SK-N-SH treated with all-trans-retinoic acid at 6 μM for 48 hours (cell line): ENCODE data around the gene CHCHD6.

Experiments
- ESRRG ChIP-seq: fragments of 250-450 bp; sonication (Bioruptor Pico); IDR thresholded peaks from 2 replicates; pipeline ENCODE4 v1.6.1; 2021; ENCODE audit warnings: mild to moderate bottlenecking
- ISL1 ChIP-seq: fragments of 250-450 bp; sonication (Bioruptor Pico); IDR thresholded peaks from 2 replicates; pipeline ENCODE4 v2.1.2; 2022; ENCODE audit warnings: mild to moderate bottlenecking, moderate library complexity
- PPARA ChIP-seq: fragments of 250-450 bp; sonication (Bioruptor Pico); IDR thresholded peaks from 2 replicates; pipeline ENCODE4 v1.5.0; 2020; ENCODE audit warnings: mild to moderate bottlenecking, borderline replicate concordance
- ZNF8 ChIP-seq: fragments of 450-650 bp; formaldehyde crosslinking; IDR thresholded peaks from 2 replicates; pipeline ENCODE4 v1.5.0; 2020; ENCODE audit warnings: mild to moderate bottlenecking, moderate library complexity

DNA sequence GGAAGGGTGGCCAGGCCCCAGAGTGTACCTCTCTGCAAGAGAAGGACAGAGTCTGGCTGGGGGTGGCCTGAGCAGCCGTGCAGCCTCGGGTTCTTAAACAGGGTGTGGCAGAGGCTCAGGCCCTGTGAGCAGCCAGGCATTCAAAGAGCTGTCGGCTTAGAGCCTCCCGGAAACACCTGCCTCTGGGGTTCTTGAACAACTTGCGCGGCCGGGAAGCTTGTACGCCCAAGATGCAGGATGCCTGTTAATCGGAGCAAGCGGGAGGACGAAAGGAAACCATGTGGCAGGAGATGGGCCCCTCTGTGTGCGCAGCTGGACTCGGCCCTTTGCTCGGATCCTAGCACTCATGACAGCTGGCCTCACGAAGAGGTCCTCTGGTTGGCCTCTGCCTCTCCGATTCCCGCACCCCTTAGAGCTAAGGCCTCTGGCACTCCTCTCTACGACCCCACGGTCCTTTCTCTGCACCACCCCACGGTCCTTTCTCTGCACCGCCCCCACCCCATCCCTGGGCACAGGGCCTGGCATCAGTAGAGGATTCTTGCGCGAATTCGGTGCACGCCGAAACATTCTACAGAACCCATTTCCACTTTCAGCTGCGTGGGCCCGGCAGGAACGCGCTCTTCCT lies 25.2 kb upstream of the CHCHD6 start:
- TF ChIP-seq ESRRG (CRISPR knock-in tag) (no peak), ZNF8 (CRISPR knock-in tag) (no peak), PPARA (no peak), ISL1 (CRISPR knock-in tag) (no peak)
